HepG2 (cell line): ENCODE data around the gene MYO7B.

ENCODE experiments used
- CTCF ChIP-seq: sonication (generic); formaldehyde crosslinking; IDR thresholded peaks from 2 replicates; pipeline ENCODE4 v1.5.0; 2020; ENCODE audit warnings: mild to moderate bottlenecking, missing genetic modification reagents, moderate library complexity
- ELF4 ChIP-seq: sonication (generic); formaldehyde crosslinking; IDR thresholded peaks from 2 replicates; pipeline ENCODE4 v1.5.0; 2020; ENCODE audit warnings: missing genetic modification reagents, mild to moderate bottlenecking, moderate library complexity, borderline replicate concordance
- ETV5 ChIP-seq: IDR thresholded peaks from 2 replicates; pipeline ENCODE4 v1.6.1; 2018; ENCODE audit warnings: missing biosample characterization, missing genetic modification reagents, inconsistent platforms, borderline replicate concordance
- GABPA ChIP-seq, 2 experiments: IDR thresholded peaks; 2 replicates each; pipeline ENCODE4 v1.6.1; 2011 to 2016; ENCODE audit warnings: low read depth in 2 of 2, low read length in 1 of 2, missing biosample characterization in 1 of 2, missing genetic modification characterization in 1 of 2
- POLR2A ChIP-seq, 2 experiments: IDR thresholded peaks; 2 replicates each; pipeline ENCODE4 v1.6.1; 2011; ENCODE audit warnings: low read depth in 2 of 2, low read length in 2 of 2, mild to moderate bottlenecking in 1 of 2, moderate library complexity in 1 of 2; ENCODE audit not compliant: insufficient read depth in 1 of 2
- RAD21 ChIP-seq: fragments of 450-650 bp; formaldehyde crosslinking; IDR thresholded peaks from 2 replicates; pipeline ENCODE4 v1.5.0; 2020; ENCODE audit warnings: mild to moderate bottlenecking

- TF ChIP-seq CTCF (no peak), ELF4 (no peak), GABPA (IDR thresholded peaks at IDR 0.05; ENCODE audit: low read depth, low read length) (no peak), GABPA (CRISPR knock-in tag; IDR thresholded peaks at IDR 0.05; ENCODE audit: low read depth) (no peak), ETV5 (CRISPR knock-in tag) (no peak), RAD21 (CRISPR knock-in tag) (no peak), POLR2A (IDR thresholded peaks at IDR 0.05; ENCODE audit: insufficient read depth in 1 of 2, low read depth in 2 of 2, low read length in 2 of 2) (no peak)
Observed at GRCh38 chr2:127681976-127682857, 146.7 kb downstream of the MYO7B start.
